Measurements from ENCODE around the gene TBX1.
"Not testable (repeated sequence)": the region's sequence is repeated elsewhere in the genome, so short reads cannot be mapped to it uniquely, and the experiment has no call there.

The TBX1 gene

GRCh38 chr22:19723232-19723982 is 37.2 kb upstream of the TBX1 start, which contains the start of gene GP1BB:
TSS of gene GP1BB (plus strand) at chr22:19723539. CDS start at chr22:19723570, 31 bp downstream.
- no peak for DNase-seq

GRCh38 chr22:19723983-19724827 is 36.4 kb upstream of the TBX1 start:
- DNase-seq: no peak

DNA sequence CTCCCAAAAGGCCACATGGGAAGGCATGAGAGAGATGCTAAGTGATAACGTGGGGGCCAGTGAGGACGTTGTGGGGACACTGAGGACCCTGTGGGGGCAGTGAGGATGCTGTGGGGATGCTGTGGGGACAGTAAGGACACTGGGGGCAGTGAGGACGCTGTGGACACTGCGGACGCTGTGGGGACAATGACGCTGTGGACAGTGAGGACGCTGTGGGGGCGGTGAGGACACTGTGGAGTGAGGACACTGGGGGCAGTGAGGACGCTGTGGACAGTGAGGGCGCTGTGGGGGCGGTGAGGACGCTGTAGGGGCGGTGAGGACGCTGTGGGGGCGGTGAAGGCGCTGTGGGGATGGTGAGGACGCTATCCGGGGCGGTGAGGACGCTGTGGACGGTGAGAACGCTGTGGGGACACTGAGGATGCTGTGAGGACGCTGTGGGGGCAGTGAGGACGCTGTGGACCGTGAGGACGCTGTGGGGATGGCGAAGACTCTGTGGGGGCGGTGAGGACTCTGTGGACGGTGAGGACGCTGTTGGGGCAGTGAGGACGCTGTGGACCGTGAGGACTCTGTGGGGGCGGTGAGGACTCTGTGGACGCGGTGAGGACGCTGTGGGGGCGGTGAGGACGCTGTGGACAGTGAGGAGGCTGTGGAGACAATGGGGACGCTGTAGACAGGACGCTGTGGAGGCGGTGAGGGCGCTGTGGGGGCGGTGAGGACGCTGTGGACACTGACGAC is 35.5 kb upstream of the TBX1 start:
- DNase-seq: no peak

DNA sequence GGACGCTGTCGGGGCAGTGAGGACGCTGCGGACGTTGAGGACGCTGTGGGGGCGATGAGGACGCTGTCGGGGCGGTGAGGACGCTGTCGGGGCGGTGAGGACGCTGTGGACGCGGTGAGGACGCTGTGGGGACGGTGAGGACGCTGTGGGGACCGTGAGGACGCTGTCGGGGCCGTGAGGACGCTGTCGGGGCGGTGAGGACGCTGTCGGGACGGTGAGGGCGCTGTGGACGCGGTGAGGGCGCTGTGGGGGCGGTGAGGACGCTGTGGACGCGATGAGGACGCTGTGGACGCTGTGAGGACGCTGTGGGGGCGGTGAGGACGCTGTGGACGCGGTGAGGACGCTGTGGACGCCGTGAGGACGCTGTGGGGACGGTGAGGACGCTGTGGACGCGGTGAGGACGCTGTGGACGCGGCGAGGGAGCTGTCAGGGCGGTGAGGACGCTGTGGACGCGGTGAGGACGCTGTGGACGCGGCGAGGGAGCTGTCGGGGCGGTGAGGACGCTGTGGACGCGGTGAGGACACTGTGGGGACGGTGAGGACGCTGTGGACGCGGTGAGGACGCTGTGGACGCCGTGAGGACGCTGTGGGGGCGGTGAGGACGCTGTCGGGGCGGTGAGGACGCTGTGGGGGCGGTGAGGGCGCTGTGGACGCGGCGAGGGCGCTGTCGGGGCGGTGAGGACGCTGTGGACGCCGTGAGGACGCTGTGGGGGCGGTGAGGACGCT is 34.4 kb upstream of the TBX1 start:
- not testable (repeated sequence) for DNase-seq

GRCh38 chr22:19727310-19728150 is 33.0 kb upstream of the TBX1 start:
- DNase-seq: no peak

- DNase-seq: peak in 1 of 14 donors; percentile 49
Observed at GRCh38 chr22:19728271-19728670, 32.3 kb upstream of the TBX1 start.

GRCh38 chr22:19728836-19729235 is 31.7 kb upstream of the TBX1 start:
- DNase-seq: peak in 1 of 14 donors; percentile 49

- no peak for DNase-seq
Observed at GRCh38 chr22:19729507-19729906, 31.1 kb upstream of the TBX1 start.

- no peak for DNase-seq
Observed at GRCh38 chr22:19730198-19730597, 30.4 kb upstream of the TBX1 start.

DNA sequence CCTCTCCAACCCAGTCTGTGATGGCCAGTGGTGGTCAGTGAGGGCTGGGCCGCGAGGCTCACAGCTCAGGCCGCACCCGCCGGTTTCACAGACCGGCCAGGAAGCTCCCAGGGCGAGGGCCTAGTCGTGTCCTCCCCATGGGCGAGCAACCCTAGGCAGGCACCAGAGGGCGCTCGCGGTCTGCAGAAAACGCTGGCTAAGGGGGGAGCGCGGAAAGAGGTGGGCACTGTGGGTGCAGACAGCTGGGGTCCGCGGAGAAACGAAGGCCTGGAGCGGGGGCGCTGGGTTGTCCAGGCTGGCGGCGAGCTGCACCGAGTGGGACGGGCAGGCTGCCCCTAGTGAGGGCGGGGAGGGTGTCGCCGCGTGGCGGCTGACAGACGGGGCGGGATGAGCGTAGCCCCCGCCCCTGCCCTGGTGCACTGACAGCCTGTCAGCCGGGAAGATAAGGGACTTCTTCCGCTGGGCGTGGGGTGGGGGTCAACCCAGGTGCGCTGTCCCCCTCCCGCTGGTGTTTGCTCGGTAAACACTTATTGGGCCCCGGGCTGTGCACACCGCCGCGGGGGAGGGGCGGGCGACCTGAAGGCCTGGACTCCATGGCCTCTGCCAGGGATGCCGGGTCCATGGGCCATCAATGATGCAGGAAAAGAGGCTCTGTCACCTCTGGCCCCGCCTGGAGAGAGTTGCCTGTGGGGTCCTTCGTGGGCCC is 29.8 kb upstream of the TBX1 start:
- DNase-seq: peak; percentile 14 to 84 (median 54)

DNA sequence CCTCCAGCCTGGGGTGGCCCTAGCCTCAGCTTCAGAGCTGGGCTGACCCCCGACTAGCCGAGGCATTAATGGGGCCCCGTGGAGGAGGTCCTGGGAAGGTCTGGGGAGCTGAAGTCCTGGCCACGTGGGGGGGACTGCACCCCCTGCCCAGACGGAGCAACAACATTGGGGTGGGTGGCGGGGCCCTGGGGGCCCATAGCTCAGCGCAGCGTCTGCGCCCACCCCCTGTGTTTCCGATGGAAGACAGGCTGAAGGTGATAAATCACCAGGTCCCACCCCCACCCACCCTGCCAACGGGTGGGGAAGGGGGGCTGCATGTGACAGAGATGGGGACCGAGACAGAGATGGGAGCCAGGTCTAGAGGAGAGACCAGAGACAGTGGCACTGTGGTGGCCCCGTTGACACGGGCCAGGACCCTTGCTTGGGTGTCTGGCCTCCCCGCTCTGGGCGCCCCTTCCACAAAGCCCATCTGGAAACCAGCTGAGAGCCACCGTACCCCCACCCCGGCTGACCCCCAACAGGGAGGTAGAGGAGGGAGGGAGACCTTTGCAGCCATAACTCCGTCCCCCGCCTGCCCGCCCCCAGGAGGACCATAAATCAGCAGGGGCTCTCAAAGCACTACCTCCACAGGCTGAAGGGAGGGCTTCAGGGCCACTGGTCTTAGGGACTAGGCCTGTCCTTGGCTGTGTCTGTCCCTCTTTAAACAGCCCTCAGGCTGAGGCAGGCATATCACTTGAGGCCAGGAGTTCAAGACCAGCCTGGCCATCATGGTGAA is 29.0 kb upstream of the TBX1 start:
- no peak for DNase-seq

DNA sequence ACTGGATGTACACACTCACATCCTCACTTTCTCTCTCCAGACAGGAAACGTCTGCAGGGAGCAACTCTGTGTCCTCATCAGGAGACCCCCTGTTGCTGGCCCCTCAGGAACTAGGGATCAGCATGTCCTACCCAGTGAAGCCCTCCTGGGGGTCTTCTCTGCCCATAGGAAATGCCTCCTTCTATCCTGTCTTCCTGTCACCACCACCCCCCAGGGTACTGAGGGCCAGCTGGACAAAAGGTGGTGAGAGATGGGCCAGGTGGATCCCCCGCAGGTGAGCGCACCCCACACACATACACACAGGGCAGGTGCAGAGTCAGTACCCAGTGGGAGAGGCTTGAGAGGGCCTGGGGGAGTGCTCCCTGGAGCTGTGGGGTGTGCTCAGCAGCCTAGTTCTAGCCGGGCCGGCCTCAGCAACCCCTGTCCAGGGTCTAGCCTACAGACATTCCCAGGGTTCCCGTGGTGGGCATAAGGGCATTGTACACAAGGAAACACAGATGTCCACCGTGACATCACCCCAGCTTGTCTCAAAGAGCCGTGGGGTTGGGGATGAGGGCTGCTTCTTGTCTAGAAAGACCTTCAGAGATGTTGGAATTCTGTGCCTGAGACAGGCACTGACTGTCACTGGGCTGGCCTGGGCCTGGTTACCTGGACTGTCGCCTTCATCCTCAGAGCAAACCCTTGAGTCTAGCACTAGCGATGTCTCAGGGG is 28.0 kb upstream of the TBX1 start:
- DNase-seq: no peak

GRCh38 chr22:19733755-19734154 is 26.8 kb upstream of the TBX1 start:
- no peak for DNase-seq

- no peak for DNase-seq
Observed at GRCh38 chr22:19734163-19734562, 26.4 kb upstream of the TBX1 start.

DNA sequence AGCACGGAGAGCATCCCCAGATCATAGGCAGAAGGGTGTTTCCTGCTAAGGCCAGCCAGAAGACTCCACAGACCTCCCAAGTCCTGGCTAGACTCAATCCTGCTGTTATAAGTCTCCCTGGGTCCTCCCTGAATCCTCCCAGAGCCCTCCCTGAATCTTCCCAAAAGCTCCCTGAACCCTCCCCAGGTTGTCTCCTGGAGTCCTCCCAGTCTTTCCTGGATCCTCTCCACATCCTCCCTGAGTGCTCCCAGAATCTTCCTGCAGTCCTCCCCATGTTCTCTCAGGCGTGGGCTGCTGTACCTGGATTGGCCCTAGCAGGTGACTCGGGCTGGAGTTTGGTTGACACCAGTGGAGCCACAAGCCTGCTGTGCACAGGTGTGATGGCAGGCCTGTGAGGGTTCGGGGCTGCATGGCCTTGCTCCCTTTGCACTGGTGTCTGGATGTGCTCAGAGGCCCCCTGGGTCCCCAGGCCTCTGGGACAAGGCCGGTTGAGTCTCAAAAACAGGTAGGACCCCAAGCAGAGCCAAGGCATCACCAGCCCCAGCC is 25.7 kb upstream of the TBX1 start:
- DNase-seq: no peak

- DNase-seq: no peak
Observed at GRCh38 chr22:19735665-19736510, 24.7 kb upstream of the TBX1 start.

DNA sequence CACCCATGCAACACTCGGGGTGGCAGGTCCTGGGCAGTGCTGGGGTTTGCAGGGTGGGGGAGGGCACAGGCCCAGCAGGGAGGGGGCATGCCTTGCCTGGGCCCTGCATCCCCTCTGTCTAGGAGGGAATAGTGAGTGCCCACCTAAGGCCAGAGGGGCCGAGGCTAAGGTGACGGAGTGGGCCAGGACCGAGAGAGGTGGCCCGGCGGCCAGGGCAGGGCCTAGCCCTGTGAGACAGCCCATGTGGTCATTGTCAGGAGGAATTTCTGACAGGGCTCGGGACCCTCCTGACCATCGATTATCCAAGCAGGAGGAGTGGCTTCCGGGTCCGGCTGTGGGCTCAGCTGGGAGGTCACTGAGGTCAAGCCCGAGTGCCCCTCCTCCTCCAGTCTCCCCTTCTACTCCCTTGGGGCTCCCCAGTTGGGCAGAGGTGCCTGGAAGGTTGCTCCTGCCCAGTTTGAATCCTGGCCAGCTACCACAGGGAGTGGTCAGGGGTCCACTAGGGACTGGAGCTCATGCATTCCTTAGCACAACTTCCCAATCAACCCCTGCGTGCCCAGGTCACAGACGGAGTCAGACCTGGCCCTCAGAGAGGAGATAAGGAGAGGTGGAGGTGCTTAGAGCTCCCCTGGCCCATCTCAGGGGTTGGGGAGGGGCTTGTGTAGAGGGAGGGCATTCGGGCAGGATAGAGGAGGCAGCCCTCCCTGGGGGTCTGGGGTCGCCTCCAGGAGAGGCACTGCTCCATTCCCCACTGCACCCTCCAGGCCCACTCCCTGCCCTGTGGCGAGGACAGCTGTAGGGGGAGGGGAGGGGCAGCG is 22.5 kb upstream of the TBX1 start:
- DNase-seq: no peak

All from C1 segment of cervical spinal cord (tissue), 14 donors.